ENCODE results near the gene CRHR2. TPM values are rescaled to one million over a fixed set of nuclear protein-coding genes. Genes with fewer than 3 reads are reported as not detected.

The CRHR2 gene
- total RNA-seq, 1 experiment from 2014 or later: not detected

- H3K9me3 ChIP-seq: no peaks in the 10 kb centered on the region
- no peaks in the 10 kb centered on the region for H3K4me1 ChIP-seq
- peaks cover 6% of the 10 kb centered on the region for H3K27me3 Mint-ChIP-seq (ENCODE audit: insufficient read depth, unreplicated experiment)
- intact Hi-C loops (cut with micrococcal nuclease; ENCODE audit: unreplicated experiment): no loop called here
- CTCF ChIA-PET: no interaction called here
- no peaks in the 10 kb centered on the region for H3K36me3 Mint-ChIP-seq (ENCODE audit: insufficient read depth, unreplicated experiment)
- peaks cover 8% of the 10 kb centered on the region for H3K9me3 Mint-ChIP-seq (ENCODE audit: unreplicated experiment)
- TF ChIP-seq CTCF (IDR thresholded peaks at IDR 0.05; ENCODE audit: insufficient read depth in 1 of 2, low read depth in 1 of 2, low read length in 1 of 2, severe bottlenecking in 1 of 2, unreplicated experiment in 1 of 2): no peak
- no peak overlapping the region for H3K4me3 ChIP-seq (ENCODE audit: low read depth, low read length)
- POLR2A ChIA-PET: no interaction called here
- peaks cover 9% of the 10 kb centered on the region for H3K4me1 Mint-ChIP-seq (ENCODE audit: low read depth, unreplicated experiment)
- peak overlapping the region; percentile 45 for H3K27ac Mint-ChIP-seq (ENCODE audit: unreplicated experiment)
- H3K4me3 Mint-ChIP-seq (ENCODE audit: unreplicated experiment): no peak overlapping the region
- H3K36me3 ChIP-seq (ENCODE audit: control insufficient read depth, insufficient read depth, low read length): no peaks in the 10 kb centered on the region
- no peak for DNase-seq
- H3K27me3 ChIP-seq (replicated peaks; ENCODE audit: control insufficient read depth, insufficient read depth, low read length): no peaks in the 10 kb centered on the region; the same call in 1 of the 2 replicates
- BruUV-seq (replicated peaks): no TSS peak
These were observed 24.1 kb upstream of the CRHR2 start for GRCh38 chr7:30706316-30706715.

- intact Hi-C loops (cut with micrococcal nuclease; ENCODE audit: unreplicated experiment): no loop called here
- CTCF ChIA-PET: no interaction called here
These were observed 23.3 kb upstream of the CRHR2 start for GRCh38 chr7:30705596-30705995.

GRCh38 chr7:30705008-30705407 lies 22.8 kb upstream of the CRHR2 start:
- Mint-ChIP-seq H3K27ac (ENCODE audit: unreplicated experiment) (no peak overlapping the region), H3K9me3 (ENCODE audit: unreplicated experiment) (peaks cover 8% of the 10 kb centered on the region), H3K4me3 (ENCODE audit: unreplicated experiment) (no peak overlapping the region), H3K4me1 (ENCODE audit: low read depth, unreplicated experiment) (peaks cover 9% of the 10 kb centered on the region), H3K27me3 (ENCODE audit: insufficient read depth, unreplicated experiment) (peaks cover 6% of the 10 kb centered on the region), H3K36me3 (ENCODE audit: insufficient read depth, unreplicated experiment) (no peaks in the 10 kb centered on the region)
- ChIA-PET CTCF (no interaction called here), POLR2A (no interaction called here)
- intact Hi-C loops (cut with micrococcal nuclease; ENCODE audit: unreplicated experiment): no loop called here
- Histone ChIP-seq H3K36me3 (ENCODE audit: control insufficient read depth, insufficient read depth, low read length) (no peaks in the 10 kb centered on the region), H3K4me1 (peaks cover 3% of the 10 kb centered on the region; the same call in 1 of the 2 replicates), H3K9me3 (no peaks in the 10 kb centered on the region), H3K4me3 (ENCODE audit: low read depth, low read length) (no peak overlapping the region), H3K27me3 (replicated peaks; ENCODE audit: control insufficient read depth, insufficient read depth, low read length) (no peaks in the 10 kb centered on the region; the same call in 1 of the 2 replicates)
- no peak for DNase-seq
- no TSS peak for BruUV-seq (replicated peaks)
- no peak for TF ChIP-seq CTCF (IDR thresholded peaks at IDR 0.05; ENCODE audit: insufficient read depth in 1 of 2, low read depth in 1 of 2, low read length in 1 of 2, severe bottlenecking in 1 of 2, unreplicated experiment in 1 of 2)

More at GRCh38 chr7:30705596-30705995, 23.3 kb upstream of the CRHR2 start:
- Histone ChIP-seq H3K4me3 (ENCODE audit: low read depth, low read length) (no peak overlapping the region), H3K36me3 (ENCODE audit: control insufficient read depth, insufficient read depth, low read length) (no peaks in the 10 kb centered on the region), H3K27me3 (replicated peaks; ENCODE audit: control insufficient read depth, insufficient read depth, low read length) (no peaks in the 10 kb centered on the region; the same call in 1 of the 2 replicates), H3K4me1 (peaks cover 3% of the 10 kb centered on the region; the same call in 1 of the 2 replicates), H3K9me3 (no peaks in the 10 kb centered on the region)
- H3K27me3 Mint-ChIP-seq (ENCODE audit: insufficient read depth, unreplicated experiment): peaks cover 6% of the 10 kb centered on the region
- no TSS peak for BruUV-seq (replicated peaks)
- no peak overlapping the region for H3K27ac Mint-ChIP-seq (ENCODE audit: unreplicated experiment)
- peaks cover 8% of the 10 kb centered on the region for H3K9me3 Mint-ChIP-seq (ENCODE audit: unreplicated experiment)
- DNase-seq: no peak
- peaks cover 9% of the 10 kb centered on the region for H3K4me1 Mint-ChIP-seq (ENCODE audit: low read depth, unreplicated experiment)
- POLR2A ChIA-PET: no interaction called here
- TF ChIP-seq CTCF (IDR thresholded peaks at IDR 0.05; ENCODE audit: insufficient read depth in 1 of 2, low read depth in 1 of 2, low read length in 1 of 2, severe bottlenecking in 1 of 2, unreplicated experiment in 1 of 2): no peak
- no peaks in the 10 kb centered on the region for H3K36me3 Mint-ChIP-seq (ENCODE audit: insufficient read depth, unreplicated experiment)
- no peak overlapping the region for H3K4me3 Mint-ChIP-seq (ENCODE audit: unreplicated experiment)

Data from Caco-2 (cell line).